ENCODE data around the gene CELSR1. TPM values are rescaled to one million over a fixed set of nuclear protein-coding genes. Genes with fewer than 3 reads are reported as not detected.

Gene CELSR1
- total and polyA plus RNA-seq, 7 donors: 0.23 to 5.0 (median 0.82) TPM

DNA sequence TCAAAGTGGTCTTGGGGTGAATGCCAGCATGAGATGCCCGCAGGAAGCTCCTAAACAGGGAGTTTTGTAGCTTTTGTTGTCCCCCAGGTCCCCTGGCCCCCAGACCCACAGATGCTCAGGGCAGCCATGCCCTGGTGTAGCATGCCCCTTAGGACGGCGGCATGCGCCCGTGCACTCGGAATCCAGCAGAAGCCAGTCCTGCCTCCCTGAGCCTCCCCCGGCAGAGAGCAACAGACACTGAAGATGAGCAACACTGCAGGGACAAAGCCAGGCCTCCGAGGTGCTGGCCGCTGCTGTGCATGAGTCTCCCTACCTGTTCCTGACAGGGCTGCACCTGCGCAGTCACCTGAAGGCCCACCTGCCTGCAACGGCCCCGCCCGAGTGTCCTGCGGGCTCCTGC is 142.8 kb downstream of the CELSR1 start:
- DNase-seq: no peak
- intact Hi-C loops (cut with DNase I): no loop called here
- TF ChIP-seq EP300 (IDR thresholded peaks at IDR 0.05) (no peak), POLR2A (IDR thresholded peaks at IDR 0.05) (no peak), POLR2AphosphoS5 (IDR thresholded peaks at IDR 0.05) (no peak)
- TF ChIP-seq, protein P1, sequence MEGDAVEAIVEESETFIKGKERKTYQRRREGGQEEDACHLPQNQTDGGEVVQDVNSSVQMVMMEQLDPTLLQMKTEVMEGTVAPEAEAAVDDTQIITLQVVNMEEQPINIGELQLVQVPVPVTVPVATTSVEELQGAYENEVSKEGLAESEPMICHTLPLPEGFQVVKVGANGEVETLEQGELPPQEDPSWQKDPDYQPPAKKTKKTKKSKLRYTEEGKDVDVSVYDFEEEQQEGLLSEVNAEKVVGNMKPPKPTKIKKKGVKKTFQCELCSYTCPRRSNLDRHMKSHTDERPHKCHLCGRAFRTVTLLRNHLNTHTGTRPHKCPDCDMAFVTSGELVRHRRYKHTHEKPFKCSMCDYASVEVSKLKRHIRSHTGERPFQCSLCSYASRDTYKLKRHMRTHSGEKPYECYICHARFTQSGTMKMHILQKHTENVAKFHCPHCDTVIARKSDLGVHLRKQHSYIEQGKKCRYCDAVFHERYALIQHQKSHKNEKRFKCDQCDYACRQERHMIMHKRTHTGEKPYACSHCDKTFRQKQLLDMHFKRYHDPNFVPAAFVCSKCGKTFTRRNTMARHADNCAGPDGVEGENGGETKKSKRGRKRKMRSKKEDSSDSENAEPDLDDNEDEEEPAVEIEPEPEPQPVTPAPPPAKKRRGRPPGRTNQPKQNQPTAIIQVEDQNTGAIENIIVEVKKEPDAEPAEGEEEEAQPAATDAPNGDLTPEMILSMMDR (IDR thresholded peaks at IDR 0.05): no peak
- Histone ChIP-seq H3K4me1 (no peaks in the 10 kb centered on the region), H3K4me3 (no peak overlapping the region), H3K36me3 (no peaks in the 10 kb centered on the region), H3K27ac (no peak overlapping the region), H3K9me3 (no peaks in the 10 kb centered on the region), H3K27me3 (no peaks in the 10 kb centered on the region)
- 83 to 93% methylated on average over 14 of the region's 14 CpGs for WGBS, 2 donors

DNA sequence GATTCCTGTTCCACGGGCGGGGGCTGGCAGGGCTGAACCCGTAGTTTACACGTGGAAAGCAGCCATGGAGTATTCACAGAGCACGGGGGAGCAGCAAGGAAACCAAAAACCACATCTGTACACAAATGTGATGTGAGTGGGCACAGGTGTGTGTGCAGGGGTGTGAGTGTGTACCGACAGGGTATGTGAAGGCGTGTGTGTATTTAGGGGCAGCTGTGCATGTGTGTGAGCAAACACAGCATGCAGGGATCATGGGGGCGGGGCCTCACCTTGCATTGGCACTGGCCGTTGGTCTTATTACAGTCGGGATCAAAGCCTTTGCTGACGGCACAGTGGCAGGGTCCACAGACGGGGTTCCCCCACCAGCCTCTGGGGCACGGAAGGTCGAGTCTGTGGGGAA is 143.5 kb downstream of the CELSR1 start:
- H3K9me3 ChIP-seq: no peaks in the 10 kb centered on the region
- DNase-seq: no peak
- H3K27ac ChIP-seq: no peak overlapping the region
- H3K27me3 ChIP-seq: no peaks in the 10 kb centered on the region
- H3K36me3 ChIP-seq: no peaks in the 10 kb centered on the region
- TF ChIP-seq EP300 (IDR thresholded peaks at IDR 0.05) (no peak), POLR2AphosphoS5 (IDR thresholded peaks at IDR 0.05) (no peak), POLR2A (IDR thresholded peaks at IDR 0.05) (no peak)
- TF ChIP-seq, protein P1 (IDR thresholded peaks at IDR 0.05): no peak
- no peaks in the 10 kb centered on the region for H3K4me1 ChIP-seq
- H3K4me3 ChIP-seq: no peak overlapping the region
- intact Hi-C loops (cut with DNase I): no loop called here
- WGBS, 2 donors: 48 to 59% methylated on average over 14 of the region's 14 CpGs

DNA sequence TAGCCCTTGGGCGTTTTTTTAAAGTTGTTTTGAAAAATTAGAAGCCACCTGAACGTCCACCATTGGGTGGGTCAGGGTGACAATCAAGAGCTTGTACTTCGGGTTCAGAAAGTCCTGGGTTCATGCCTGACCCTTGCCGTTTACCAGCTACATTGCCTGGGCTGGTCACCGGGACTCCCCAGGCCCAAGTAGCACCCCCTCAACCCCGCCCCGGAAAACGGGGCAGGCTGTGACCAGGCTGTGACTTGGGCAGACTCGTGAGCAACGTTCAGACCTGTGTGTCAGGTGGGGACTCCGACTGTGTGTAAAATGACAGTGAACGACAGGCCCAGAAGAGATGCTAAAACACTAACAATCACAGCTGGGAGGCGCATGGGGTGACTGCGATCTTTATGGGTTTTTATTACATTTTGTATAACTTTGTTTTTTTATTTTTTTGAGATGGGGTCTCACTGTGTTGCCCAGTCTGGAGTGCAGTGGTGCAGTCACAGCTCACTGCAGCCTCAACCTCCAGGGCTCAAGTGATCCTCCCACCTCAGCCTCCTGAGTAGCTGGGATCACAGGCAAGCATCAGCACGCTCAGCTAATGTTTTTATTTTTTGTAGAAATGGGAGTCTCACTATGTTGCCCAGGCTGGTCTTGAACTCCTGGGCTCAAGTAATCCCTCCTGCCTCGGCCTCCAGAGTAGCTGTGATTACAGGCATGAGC is 145.1 kb downstream of the CELSR1 start:
- Histone ChIP-seq H3K4me3 (no peak overlapping the region), H3K27ac (no peak overlapping the region), H3K4me1 (no peaks in the 10 kb centered on the region), H3K36me3 (no peaks in the 10 kb centered on the region), H3K27me3 (no peaks in the 10 kb centered on the region), H3K9me3 (no peaks in the 10 kb centered on the region)
- no peak for DNase-seq
- TF ChIP-seq EP300 (IDR thresholded peaks at IDR 0.05) (no peak), POLR2AphosphoS5 (IDR thresholded peaks at IDR 0.05) (no peak), POLR2A (IDR thresholded peaks at IDR 0.05) (no peak)
- TF ChIP-seq, protein P1 (IDR thresholded peaks at IDR 0.05): no peak
- WGBS, 2 donors: 87 to 93% methylated on average over 16 of the region's 16 CpGs
- intact Hi-C loops (cut with DNase I): no loop called here

DNA sequence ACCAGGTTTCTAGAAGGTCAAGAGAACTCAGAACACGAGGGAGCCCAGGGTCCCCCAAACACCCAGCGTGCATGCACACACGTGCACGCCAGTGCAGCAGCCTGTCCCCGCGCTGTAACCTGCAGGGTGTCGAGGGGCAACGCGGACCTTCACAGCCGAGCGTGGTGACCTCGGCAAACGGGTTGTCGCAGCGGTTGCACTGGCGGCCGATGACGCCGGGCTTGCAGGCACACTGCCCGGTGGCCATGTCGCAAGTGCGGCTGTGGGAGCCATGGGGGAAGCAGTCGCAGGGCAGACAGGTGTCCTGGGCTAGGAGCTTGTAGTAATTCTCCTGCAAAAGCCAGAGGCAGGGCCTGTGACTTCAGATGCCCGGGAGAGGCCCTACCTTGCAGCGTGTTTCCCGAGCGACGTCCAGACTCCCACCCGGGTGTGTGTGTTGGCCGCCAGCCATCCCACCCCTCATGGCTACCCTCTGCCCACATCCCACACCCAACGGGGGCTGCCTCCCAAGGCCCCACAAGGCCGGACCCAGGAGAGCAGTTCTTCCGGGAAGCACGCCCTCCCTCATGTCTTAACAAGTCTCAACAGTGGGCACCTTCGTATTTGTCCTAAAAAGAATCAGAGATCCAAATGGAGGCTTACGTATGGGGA is 145.8 kb downstream of the CELSR1 start:
- Histone ChIP-seq H3K9me3 (no peaks in the 10 kb centered on the region), H3K4me1 (no peaks in the 10 kb centered on the region), H3K27me3 (no peaks in the 10 kb centered on the region), H3K36me3 (no peaks in the 10 kb centered on the region), H3K27ac (no peak overlapping the region), H3K4me3 (no peak overlapping the region)
- TF ChIP-seq EP300 (IDR thresholded peaks at IDR 0.05) (no peak), POLR2AphosphoS5 (IDR thresholded peaks at IDR 0.05) (no peak), POLR2A (IDR thresholded peaks at IDR 0.05) (no peak)
- TF ChIP-seq, protein P1 (IDR thresholded peaks at IDR 0.05): no peak
- WGBS, 2 donors: 94 to 95% methylated on average over 36 of the region's 36 CpGs
- intact Hi-C loops (cut with DNase I): no loop called here
- DNase-seq: no peak

Data from sigmoid colon (tissue), 7 donors.